Activated CD8-positive, alpha-beta memory T cell treated with anti-CD3 and anti-CD28 coated beads, Interleukin-2, amount 50 U/mL, for 1 hour (primary cell): ENCODE results near the gene ACHE.

Source experiments
- DNase-seq: peaks from one replicate; pipeline ENCODE4 v3.0.0-alpha.2; 2020; ENCODE audit errors: extremely low read depth

Gene ACHE

DNA sequence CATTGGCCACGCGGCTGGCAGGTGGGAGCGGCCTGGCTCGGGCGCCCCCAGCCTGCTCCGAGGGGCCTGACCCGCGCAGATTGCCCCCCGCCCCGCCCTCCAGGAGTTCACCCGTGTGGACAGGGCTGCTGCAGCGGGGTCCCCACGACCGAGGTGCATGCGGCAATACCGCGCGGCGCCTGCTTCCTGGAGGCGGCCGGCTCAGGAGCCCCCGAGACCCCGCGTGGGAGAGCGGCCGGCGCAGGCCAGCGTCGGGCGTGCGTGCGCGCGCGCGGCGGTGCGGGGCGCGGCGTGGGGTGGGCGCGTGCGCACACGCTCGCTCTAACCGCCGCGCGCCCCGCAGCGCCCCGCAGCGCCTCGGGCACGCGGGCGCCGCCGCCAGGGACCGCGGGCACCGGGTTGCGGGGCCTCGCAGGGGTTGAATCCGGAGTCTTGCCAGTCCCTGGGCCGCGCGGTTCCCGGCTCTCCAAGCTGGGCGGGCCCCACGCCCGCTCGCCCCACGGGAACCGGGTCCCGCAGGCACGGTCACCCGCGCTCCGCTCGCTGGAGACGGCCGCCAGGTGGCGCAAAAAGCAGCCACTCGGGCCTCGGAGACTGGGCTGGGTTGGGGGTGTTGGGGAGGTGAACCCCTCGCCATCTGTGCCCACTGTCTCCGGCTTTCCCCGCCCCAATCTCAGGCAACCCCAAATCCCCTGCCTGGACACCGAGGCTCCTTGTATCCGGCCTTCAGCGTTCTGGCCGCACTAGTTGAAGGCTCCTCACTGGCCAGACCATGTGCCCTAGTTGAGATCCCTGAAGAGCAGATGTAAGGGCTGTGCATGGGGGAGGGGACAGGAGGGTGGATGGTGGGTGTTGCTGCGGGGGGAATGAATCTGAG is 1.3 kb upstream of the ACHE start:
- no peak for DNase-seq

- DNase-seq, result no peak
These were observed 456 bp upstream of the ACHE start for GRCh38 chr7:100895956-100896731.

GRCh38 chr7:100894860-100895700 is 608 bp downstream of the ACHE start:
- DNase-seq, result no peak

DNA sequence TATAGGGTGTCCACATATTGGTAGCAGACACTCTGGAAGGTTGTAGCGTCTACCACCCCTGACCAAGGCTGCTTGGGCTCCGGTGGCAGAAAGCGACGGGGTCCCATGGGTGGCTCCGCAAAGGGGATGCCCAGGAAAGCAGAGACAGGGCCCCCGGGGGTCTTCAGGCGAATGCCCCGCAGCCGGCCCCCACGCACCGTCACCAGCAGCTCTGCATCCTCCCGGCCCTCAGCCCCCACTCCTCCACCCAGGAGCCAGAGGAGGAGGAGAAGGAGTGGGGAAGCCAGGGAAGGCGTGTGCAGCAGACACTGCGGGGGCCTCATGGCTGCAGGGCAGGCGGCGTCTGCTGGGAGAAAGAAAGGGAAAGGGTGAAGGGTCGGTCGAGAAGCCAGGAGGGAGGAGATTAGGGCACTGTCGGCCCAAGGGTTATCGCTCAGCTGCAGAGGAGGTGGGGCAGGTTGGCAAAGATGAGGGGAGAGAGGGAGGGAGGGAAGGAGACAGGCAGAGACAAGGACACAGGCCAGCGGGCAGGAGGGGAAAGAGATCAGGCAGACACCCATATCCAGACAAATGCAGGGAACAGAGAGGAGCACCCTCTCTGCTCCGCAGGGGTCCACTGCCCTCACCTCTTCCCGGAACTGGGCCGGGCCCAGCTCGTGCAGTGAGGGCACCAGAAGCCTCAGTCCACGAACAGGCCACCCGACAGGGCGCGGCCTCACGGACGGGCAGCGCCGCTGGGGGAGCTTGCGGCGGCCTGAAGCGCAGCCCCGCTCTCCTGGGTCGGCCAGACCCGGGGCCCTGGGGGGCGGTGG is 1.6 kb downstream of the ACHE start:
- DNase-seq, result no peak

GRCh38 chr7:100893318-100893895 is 2.3 kb downstream of the ACHE start:
- DNase-seq, result no peak

DNA sequence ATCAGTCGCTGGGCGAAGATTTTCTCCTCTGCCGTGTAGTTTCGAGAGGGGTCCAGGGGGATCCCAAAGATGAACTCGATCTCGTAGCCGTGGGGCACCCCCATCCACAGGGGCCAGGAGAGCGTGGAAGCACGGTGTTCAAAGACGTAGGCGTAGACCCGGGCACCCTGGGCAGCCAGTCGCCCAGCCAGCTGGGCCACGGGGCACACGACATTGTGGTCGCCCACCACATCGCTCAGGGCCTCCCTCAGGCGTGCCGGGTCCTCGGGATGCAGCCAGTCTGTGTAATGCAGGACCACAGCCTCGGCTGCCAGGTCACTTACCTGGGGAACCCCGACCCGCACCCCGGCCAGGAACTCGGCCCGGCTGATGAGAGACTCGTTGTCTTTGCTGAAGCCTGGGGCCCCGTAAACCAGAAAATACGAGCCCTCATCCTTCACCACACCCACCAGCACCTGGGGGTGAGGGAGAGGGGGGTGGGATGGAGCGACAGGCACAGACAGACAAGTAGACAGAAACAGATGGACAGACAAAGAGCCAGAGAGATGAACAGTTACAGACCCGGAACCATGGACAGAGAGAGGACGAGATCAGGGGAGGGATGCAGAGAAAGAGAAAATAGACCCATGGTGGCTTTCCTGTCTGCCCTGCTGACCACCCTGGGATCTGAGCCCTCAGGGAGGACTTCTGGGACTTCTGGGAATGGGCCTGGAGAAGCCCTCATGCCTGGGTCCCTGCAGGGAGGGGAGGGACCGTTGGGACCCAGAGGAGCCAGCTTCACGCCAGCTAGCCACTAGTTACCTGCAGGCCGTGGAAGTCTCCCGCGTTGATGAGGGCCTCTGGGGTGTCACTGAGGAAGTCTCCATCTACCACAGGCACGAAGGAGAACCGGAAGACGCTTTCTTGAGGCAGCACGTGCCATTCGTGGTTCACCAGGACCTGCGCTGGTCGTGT is 3.0 kb downstream of the ACHE start:
- DNase-seq, result no peak

DNA sequence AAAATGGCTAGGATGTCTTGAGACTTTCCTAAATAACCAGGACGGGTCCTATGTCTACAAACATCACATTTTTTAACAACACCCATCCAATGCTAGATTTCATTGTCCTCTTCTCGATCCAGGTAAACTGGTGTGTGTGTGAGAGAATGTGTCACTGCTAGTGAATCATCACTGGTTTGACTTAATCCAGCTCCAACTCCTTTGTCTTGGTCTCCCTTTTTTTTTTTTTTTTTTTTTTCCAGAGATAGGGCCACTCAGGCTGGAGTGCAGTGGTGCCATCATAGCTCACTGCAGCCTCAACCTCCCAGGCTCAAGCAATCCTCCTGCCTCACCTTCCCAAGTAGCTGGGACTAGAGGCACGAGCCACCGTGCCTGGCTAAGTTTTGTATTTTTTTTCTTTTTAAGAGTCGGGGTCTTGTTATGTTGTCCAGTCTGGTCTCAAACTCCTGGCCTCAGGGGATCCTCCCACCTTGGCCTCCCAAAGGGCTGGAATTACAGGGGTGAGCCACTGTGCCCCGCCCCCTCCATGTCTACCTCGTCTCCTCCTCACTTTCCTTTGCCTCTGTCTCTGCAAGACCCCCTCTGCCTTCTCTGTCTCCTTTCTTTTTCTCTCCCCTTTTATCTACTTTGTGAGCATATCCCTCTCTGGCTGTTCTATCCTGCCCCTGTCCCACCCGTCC is 4.0 kb downstream of the ACHE start:
- no peak for DNase-seq

DNA sequence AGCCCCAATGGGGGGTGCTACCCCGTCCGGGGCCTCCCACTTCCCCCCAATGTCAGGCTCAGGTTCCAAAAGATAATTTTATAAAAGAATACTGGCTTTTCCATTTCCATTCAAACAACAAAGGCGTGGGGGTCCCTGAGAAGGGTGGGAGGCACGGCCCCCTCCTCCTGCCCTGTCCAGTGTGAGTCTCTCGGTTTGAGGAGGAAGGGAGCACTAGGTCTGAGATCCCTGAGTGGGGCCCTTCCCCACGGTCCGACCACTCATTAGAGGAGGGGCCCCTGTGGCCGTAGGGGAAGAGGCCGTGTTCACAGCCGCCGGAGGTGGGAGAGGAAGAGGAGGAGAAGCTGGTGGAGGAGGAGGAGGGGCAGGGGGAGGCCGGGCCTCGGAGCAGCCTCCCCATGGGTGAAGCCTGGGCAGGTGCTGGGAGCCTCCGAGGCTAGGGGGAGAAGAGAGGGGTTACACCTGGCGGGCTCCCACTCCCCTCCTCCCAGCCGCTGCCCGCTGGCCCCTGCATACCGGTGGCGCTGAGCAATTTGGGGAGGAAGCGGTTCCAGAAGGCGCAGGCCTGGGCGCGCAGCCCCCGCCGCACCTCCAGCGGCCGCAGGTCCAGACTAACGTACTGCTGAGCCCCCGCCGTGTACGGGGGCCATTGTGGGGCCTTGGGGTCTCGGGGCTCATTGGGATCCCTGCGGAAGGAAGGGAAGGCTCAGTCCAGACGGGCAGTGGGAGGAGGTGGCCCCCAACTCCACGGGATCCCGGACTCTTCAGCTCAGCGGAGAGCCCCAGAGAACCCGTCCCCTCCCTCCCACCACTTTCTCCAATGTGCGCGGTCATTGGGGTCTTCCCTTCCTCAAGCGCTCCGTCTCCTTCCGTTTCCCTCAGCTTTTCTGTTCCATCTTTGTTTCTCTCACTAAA is 4.8 kb downstream of the ACHE start:
- no peak for DNase-seq

GRCh38 chr7:100888988-100889750 is 6.5 kb downstream of the ACHE start, which contains the start of gene UFSP1:
Gene UFSP1 (minus strand): TSS chr7:100889715. CDS start chr7:100889271, 444 bp downstream.
- DNase-seq, result no peak

- DNase-seq, result no peak
These were observed 7.2 kb downstream of the ACHE start for GRCh38 chr7:100888291-100888987.

- no peak for DNase-seq
These were observed 8.0 kb downstream of the ACHE start for GRCh38 chr7:100887516-100888290.

- no peak for DNase-seq
These were observed 8.7 kb downstream of the ACHE start for GRCh38 chr7:100886936-100887515.

- no peak for DNase-seq
These were observed 9.3 kb downstream of the ACHE start for GRCh38 chr7:100886142-100886935.

DNA sequence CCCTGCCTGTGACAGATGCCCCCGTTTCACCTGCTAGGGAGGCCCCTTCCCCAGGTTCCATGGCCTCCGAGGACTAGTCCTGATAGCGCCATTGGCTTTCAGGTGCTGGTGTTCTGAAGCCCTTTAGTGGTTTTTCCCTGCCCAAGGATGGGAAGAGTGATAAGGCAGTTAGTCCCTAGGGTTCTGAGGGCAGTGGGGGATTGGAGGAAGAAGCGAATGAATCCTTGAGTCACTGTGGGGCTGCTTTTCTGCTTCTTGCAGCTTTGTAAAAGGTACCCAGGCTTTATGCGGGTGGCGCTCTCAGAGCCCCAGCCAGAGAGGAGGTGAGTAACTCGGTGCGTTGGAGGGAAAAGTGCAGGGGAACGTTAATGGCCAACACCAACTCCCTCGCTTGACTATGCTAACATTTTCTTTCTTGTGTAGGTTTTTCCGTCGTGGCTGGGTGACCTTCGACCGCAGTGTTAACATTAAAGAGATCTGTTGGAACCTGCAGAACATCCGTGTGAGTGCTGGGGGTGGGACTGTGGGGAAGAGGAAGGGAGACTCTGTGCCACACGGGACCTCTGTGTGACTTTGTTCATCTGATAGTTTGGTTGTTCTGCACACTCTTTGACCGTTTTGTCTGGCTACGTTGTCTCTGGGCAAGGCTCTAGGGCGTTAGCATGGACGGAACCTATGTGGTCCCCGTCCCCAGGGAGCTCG is 10.1 kb downstream of the ACHE start:
- no peak for DNase-seq
